AG09319 (cell line): Measurements from ENCODE around the gene MAML3.

ENCODE experiments used
- DNase-seq: peaks from one replicate; pipeline ENCODE4 v3.0.0-alpha.2; 2010; ENCODE audit warnings: low read depth; ENCODE audit errors: extremely low read depth
- CTCF ChIP-seq: IDR thresholded peaks from 2 replicates; pipeline ENCODE4 v1.5.1; 2011; ENCODE audit warnings: low read depth, mild to moderate bottlenecking, inconsistent platforms, low read length, moderate library complexity

MAML3 gene

GRCh38 chr4:139908636-139909437 lies 245.1 kb downstream of the MAML3 start:
- no peak for TF ChIP-seq CTCF
- DNase-seq, result no peak

- TF ChIP-seq CTCF, result no peak
- no peak for DNase-seq
Observed at GRCh38 chr4:139907001-139907809, 246.8 kb downstream of the MAML3 start.

- no peak for TF ChIP-seq CTCF
- no peak for DNase-seq
Observed at GRCh38 chr4:139905489-139905888, 248.5 kb downstream of the MAML3 start.

- no peak for TF ChIP-seq CTCF
Observed at GRCh38 chr4:139904406-139904805, 249.6 kb downstream of the MAML3 start.

GRCh38 chr4:139903845-139904244 lies 250.1 kb downstream of the MAML3 start:
- DNase-seq, result no peak
- no peak for TF ChIP-seq CTCF

More at GRCh38 chr4:139904406-139904805, 249.6 kb downstream of the MAML3 start:
- no peak for DNase-seq

- DNase-seq, result no peak
- no peak for TF ChIP-seq CTCF
Observed at GRCh38 chr4:139902321-139903320, 251.4 kb downstream of the MAML3 start.
